HEK293 (cell line): ENCODE measurements around the gene PPY.

Source experiments
- BCL11B ChIP-seq: fragments of 450-650 bp; formaldehyde crosslinking; IDR thresholded peaks from 2 replicates; pipeline ENCODE4 v1.5.1; 2016; ENCODE audit warnings: low read depth, missing biosample characterization, missing genetic modification characterization
- CTCF ChIP-seq: fragments of 450-650 bp; formaldehyde crosslinking; IDR thresholded peaks from 2 replicates; pipeline ENCODE4 v1.5.1; 2016; ENCODE audit warnings: missing biosample characterization, missing genetic modification characterization
- GFI1B ChIP-seq: fragments of 450-650 bp; formaldehyde crosslinking; IDR thresholded peaks from 2 replicates; pipeline ENCODE4 v1.5.1; 2016; ENCODE audit warnings: missing biosample characterization, missing genetic modification characterization
- ZBTB26 ChIP-seq: fragments of 450-650 bp; formaldehyde crosslinking; optimal IDR thresholded peaks from 2 replicates; pipeline ENCODE3; 2016; ENCODE audit warnings: missing biosample characterization, mild to moderate bottlenecking, missing genetic modification characterization
- ZBTB44 ChIP-seq: fragments of 450-650 bp; IDR thresholded peaks from 2 replicates; pipeline ENCODE4 v1.5.1; 2018; ENCODE audit warnings: missing biosample characterization, mild to moderate bottlenecking, missing genetic modification characterization
- ZNF10 ChIP-seq: fragments of 450-650 bp; formaldehyde crosslinking; IDR thresholded peaks from 2 replicates; pipeline ENCODE4 v1.5.1; 2017; ENCODE audit warnings: missing biosample characterization, missing genetic modification characterization
- ZNF133 ChIP-seq: fragments of 450-650 bp; formaldehyde crosslinking; IDR thresholded peaks from 2 replicates; pipeline ENCODE4 v1.5.1; 2016; ENCODE audit warnings: missing biosample characterization, missing genetic modification characterization
- ZNF558 ChIP-seq: fragments of 450-650 bp; formaldehyde crosslinking; IDR thresholded peaks from 2 replicates; pipeline ENCODE4 v1.5.1; 2016; ENCODE audit warnings: missing biosample characterization, missing genetic modification characterization

GRCh38 chr17:43905985-43906852, 36.1 kb downstream of the PPY start:
- TF ChIP-seq CTCF (tag by site-specific recombination) = no peak
- TF ChIP-seq ZBTB44 (tag by site-specific recombination) = no peak
- TF ChIP-seq ZNF133 (tag by site-specific recombination) = no peak
- no peak for TF ChIP-seq GFI1B (tag by site-specific recombination)
- TF ChIP-seq ZNF10 (tag by site-specific recombination) = no peak
- peak; percentile 64 for TF ChIP-seq ZBTB26
- 0 out of 2 replicates have a peak, but pooled peaks have one; percentile 16 for TF ChIP-seq BCL11B (tag by site-specific recombination)
- no peak for TF ChIP-seq ZNF558 (tag by site-specific recombination)
